Skeletal muscle cell (primary cell): ENCODE results near the gene SFMBT1.
"Not testable (repeated sequence)": the region's sequence is repeated elsewhere in the genome, so short reads cannot be mapped to it uniquely, and the experiment has no call there.

Experiments
- DNase-seq: peaks from one replicate; pipeline ENCODE4 v3.0.0-alpha.2; 2010; ENCODE audit warnings: low read depth
- H3K4me3 ChIP-seq: 2 replicates; pipeline ENCODE4 v1.5.1; 2011; ENCODE audit warnings: low read depth, mild to moderate bottlenecking, control low read depth, low read length, moderate library complexity

Gene SFMBT1

DNA sequence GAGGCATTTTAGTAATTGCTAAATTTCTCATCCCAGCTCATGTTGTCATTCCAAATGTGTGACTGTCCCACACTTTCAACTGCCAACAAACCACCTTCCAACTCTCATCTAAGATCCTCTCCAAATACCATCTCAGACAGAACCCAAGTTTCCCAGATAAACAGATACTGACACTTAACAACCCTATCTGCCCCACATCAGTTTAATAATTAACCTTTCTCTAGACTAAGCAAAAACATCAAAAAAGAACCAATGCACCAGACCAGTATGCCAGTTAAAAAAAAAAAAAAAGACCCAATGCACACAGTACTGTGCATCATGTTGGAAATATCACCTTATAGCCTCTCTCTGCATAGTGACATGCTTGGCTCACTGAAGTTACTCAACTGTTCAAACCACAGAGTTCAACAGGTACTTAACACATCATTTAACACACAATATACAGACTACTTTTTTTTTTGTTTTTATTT lies 5.5 kb downstream of the SFMBT1 start:
- no peak overlapping the region for H3K4me3 ChIP-seq
- DNase-seq: no peak

DNA sequence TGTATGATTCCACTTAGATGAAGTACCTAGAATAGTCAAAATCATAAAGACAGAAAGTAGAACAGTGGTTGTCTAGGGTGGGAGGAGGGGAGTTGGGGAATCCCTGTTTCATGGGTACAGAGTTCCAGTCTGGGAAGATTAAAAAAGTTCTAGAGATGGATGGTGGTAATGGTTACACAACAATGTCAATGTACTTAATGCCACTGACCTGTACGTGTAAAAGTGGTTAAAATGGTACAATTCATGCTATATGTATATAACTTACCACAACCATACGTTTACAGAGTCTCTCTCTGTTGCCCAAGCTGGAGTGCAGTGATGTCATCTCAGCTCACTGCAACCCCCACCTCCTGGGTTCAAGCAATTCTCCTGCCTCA lies 6.5 kb downstream of the SFMBT1 start:
- DNase-seq: no peak
- no peak overlapping the region for H3K4me3 ChIP-seq

DNA sequence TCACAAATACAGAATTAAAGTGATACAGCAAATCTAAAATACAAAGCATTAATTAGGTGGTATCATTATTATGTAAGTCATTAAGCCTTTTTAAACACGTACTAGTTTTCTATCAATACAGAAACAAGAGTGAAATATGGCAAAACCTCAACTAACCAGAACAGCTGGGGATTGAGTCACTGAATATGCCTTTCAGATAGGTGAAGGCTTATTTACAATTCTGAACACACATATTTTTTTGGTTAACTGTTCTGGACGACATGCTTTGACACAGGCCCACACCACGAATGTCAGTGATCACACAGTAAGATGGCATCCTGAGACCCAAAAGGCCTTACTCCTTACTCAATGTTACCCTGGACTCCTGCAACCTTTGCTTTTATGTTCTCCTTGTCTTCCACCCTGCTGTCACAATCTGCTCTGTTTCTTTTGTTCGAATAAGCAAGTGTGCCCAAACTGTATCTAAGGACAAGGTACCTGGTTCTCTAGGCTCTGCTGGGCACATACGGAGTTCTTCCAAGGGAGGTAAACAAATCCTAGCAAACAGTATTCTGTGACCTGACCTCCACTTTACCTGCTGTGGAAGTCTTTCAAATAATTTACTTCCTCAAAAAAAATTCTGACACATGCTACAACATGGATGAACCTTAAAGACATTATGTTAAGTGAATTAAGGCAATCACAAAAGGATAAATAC lies 7.0 kb downstream of the SFMBT1 start:
- no peak for DNase-seq
- no peak overlapping the region for H3K4me3 ChIP-seq

- no peak overlapping the region for H3K4me3 ChIP-seq
- DNase-seq: no peak
These were observed 9.9 kb downstream of the SFMBT1 start for GRCh38 chr3:53035825-53036619.

- H3K4me3 ChIP-seq, DNase-seq: not testable (repeated sequence)
These were observed 10.9 kb downstream of the SFMBT1 start for GRCh38 chr3:53035018-53035417.

- not testable (repeated sequence) for H3K4me3 ChIP-seq
These were observed 11.5 kb downstream of the SFMBT1 start for GRCh38 chr3:53034411-53034810.

GRCh38 chr3:53032609-53033008 lies 13.3 kb downstream of the SFMBT1 start:
- H3K4me3 ChIP-seq: no peak overlapping the region
- no peak for DNase-seq

More at GRCh38 chr3:53034411-53034810, 11.5 kb downstream of the SFMBT1 start:
- DNase-seq: not testable (repeated sequence)

DNA sequence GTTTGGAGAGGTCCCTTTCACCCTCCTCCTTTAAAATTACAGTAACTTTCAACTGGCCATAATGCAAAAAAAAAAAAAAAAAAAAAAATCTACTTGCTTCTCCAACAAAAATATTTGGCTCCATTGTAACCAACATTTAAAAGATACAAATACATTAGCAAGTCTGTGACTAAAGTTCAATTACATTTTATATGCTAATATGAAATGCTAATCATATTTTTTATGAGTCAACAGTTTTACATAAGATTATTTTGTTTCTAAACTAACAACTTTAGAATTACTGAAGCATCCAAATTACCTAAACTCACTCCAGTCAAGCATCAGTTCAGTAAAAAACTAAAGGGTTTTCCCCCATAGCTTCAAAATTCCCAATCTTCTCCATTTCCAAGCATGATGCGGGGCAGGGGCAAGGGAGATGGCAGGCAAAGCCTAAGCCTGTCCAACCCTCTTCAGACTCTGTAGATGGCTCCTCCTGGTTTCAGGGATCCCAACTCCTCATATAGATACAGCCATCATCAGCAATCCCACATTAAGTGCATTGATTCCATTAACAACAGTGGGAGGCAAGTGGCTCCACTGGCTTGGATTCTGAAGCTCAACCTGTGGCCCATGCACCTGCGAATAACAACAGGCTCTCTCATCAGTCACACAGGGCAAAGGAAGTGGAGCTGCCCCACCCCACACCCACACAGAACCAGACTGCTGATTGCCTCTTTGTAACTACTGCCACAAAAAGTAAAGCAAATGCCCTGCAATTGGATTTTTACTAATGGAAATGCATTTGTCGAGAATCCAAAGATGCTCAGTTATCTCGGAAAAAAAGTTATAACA lies 15.0 kb downstream of the SFMBT1 start:
- H3K4me3 ChIP-seq: no peak overlapping the region
- DNase-seq: no peak

- no peak overlapping the region for H3K4me3 ChIP-seq
- no peak for DNase-seq
These were observed 17.2 kb downstream of the SFMBT1 start for GRCh38 chr3:53028641-53029040.

- DNase-seq: no peak
- H3K4me3 ChIP-seq: no peak overlapping the region
These were observed 18.5 kb downstream of the SFMBT1 start for GRCh38 chr3:53027254-53027844.

- no peak overlapping the region for H3K4me3 ChIP-seq
- no peak for DNase-seq
These were observed 19.3 kb downstream of the SFMBT1 start for GRCh38 chr3:53026382-53027162.

DNA sequence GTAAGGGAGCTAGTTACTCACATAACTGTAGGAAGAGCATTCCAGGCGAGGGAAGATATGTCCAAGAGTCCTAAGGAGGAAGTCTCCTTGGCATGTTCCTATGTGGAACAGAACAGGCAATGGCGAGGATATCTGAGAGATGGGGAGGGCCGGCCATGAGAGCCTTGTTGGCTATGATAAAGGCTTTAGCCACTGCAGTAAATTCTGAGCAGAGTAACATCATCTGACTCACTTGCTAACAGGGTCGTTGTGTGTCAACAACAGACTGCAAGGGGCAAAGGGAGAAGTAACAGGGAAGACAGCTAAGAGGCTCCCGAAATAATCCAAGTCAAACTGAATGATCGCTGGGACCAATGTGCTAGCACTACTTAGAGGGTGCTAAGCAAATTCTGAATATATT lies 21.6 kb downstream of the SFMBT1 start:
- no peak overlapping the region for H3K4me3 ChIP-seq
- DNase-seq: no peak

GRCh38 chr3:53023072-53023823 lies 22.6 kb downstream of the SFMBT1 start:
- H3K4me3 ChIP-seq: no peak overlapping the region
- no peak for DNase-seq

DNA sequence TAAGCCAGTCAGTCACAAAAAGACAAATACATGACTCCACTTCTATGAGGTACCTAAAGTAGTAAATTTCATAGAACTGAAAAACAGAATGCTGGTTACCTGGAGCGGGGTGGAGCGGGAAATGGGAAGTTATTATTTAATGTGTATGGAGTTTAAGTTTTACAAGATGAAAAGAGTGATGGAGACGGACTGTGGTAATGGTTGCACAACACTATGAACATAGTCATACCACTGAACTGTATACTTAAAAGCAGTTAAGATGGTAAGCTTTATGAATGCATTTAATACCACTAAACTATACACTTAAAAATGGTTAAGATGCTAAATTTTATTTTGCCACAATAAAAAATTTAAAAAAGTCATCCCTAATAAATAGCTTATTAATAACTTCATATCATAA lies 23.2 kb downstream of the SFMBT1 start:
- H3K4me3 ChIP-seq: no peak overlapping the region
- DNase-seq: no peak

- DNase-seq: no peak
These were observed 29.6 kb downstream of the SFMBT1 start for GRCh38 chr3:53016236-53016635.

DNA sequence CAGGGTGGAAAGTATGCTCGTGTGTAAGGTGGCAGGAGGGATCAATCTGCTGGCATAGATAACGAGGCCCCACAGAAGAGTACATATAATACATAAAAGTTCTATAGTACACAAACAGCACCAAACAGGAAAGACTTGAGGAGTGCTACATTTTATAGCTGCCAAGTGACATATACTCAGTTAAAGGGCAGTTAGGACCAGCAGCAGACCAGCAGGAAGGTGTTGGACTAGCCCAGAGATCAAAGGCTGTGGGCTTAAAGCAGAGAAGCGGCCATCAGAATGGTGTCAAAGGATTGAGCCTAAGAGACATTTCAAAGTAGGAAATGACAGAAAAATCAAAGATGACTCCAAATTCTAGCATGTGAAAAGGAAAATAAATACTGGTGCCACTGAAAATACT lies 34.5 kb downstream of the SFMBT1 start:
- DNase-seq: no peak
- H3K4me3 ChIP-seq: no peak overlapping the region

More at GRCh38 chr3:53016236-53016635, 29.6 kb downstream of the SFMBT1 start:
- H3K4me3 ChIP-seq: no peak overlapping the region

DNA sequence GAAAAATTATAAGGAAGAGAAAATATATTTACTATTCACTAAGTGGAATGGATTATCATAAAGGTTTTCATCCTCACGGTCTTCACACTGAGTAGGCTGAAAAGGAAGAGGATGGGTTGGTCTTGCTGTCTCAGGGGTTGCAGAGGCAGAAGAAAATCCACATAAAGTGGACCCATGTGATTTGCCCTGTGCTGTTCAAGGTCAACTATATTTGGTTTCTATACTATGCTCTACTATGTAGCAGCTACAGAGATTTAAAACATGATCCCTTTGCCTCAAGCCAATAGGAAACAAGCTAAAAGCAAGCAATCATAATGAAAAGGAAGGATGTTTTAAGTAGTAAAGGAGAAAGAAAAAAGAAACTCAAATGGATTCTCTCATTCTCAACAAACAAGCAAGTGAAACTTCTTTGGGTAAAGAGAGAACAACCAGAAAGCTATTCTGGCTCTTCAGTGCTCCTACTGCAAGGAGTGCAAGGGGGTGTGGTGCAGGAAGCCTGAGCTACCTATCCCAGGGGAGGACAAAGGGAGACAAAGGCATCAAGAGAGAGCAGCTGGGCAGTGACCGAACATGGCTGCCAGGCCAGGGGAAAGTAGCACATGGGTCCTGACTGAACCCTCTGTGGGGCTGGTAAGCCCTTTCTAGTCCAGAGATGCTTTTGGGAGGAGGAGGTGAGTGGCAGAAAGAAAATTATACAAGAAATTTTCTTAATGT lies 35.9 kb downstream of the SFMBT1 start:
- no peak overlapping the region for H3K4me3 ChIP-seq
- no peak for DNase-seq

- H3K4me3 ChIP-seq: no peak overlapping the region
- DNase-seq: no peak
These were observed 36.9 kb downstream of the SFMBT1 start for GRCh38 chr3:53008932-53009331.
